ENCODE measurements around the gene TMEM219. TPM values are rescaled to one million over a fixed set of nuclear protein-coding genes. Genes with fewer than 3 reads are reported as not detected.

The TMEM219 gene
- total RNA-seq, 1 donor from 2014 or later: 151 TPM

GRCh38 chr16:29978564-29979270 lies 16.8 kb downstream of the TMEM219 start:
- DNase-seq (ENCODE audit: extremely low read depth, low read depth, low spot score): no peak

GRCh38 chr16:29982560-29983419 lies 20.9 kb downstream of the TMEM219 start:
- no peak for DNase-seq (ENCODE audit: extremely low read depth, low read depth, low spot score)

GRCh38 chr16:29983420-29984136 lies 21.7 kb downstream of the TMEM219 start:
- DNase-seq (ENCODE audit: extremely low read depth, low read depth, low spot score): no peak

- DNase-seq (ENCODE audit: extremely low read depth, low read depth, low spot score): no peak
Measured at GRCh38 chr16:29984137-29984763, 22.4 kb downstream of the TMEM219 start.

GRCh38 chr16:29984764-29985147 lies 22.9 kb downstream of the TMEM219 start:
- DNase-seq (ENCODE audit: extremely low read depth, low read depth, low spot score): no peak

GRCh38 chr16:29985271-29985811 lies 23.5 kb downstream of the TMEM219 start:
- no peak for DNase-seq (ENCODE audit: extremely low read depth, low read depth, low spot score)

DNA sequence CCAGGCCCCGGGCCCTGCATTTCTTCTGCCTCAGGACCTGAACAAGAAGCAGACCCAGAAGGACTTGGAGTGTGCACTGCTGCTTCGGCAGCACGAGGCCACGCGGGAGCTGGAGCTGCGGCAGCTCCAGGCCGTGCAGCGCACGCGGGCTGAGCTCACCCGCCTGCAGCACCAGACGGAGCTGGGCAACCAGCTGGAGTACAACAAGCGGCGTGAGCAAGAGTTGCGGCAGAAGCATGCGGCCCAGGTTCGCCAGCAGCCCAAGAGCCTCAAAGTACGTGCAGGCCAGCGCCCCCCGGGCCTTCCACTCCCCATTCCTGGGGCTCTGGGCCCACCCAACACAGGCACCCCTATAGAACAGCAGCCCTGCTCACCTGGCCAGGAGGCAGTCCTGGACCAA lies 24.4 kb downstream of the TMEM219 start:
- DNase-seq (ENCODE audit: extremely low read depth, low read depth, low spot score): no peak

GRCh38 chr16:29986931-29987330 lies 25.1 kb downstream of the TMEM219 start:
- DNase-seq (ENCODE audit: extremely low read depth, low read depth, low spot score): no peak

GRCh38 chr16:29987371-29988085 lies 25.6 kb downstream of the TMEM219 start:
- no peak for DNase-seq (ENCODE audit: extremely low read depth, low read depth, low spot score)

DNA sequence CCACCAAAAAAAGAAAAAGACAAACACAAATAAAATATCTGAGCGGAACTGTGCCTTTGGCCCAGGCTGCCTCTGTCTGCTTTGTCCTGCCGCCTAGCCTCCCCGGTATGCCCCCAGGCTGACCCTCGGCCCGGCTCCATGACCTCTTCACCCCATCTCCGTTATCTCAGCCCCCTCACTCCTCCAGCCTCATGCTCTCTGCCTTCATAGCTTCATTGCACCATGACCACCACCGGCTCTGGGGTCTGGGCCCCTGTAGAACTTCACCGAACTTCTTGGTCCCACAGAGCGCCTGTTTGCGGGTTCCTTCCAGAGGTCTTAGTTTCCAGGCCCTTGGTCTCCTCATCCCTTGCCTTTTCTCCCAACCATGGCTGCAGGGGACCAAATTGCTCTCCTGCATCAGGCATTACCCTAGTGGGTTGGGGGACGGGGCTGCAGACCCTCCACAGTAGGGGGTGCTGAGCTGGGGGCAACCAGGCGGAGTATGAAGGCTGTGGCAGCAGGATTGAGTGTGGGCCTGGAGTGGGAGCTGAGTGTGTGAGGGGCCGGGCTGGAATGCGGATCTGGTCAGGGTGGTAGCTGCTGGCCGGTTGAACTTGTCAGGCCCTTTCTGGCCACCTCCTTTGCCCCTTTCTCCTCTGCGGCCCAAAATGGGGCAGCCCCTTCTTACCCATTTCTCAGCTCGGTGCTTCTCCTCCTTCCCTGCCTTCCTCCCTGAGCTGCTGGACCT lies 26.6 kb downstream of the TMEM219 start:
- no peak for DNase-seq (ENCODE audit: extremely low read depth, low read depth, low spot score)

GRCh38 chr16:29989111-29989858 lies 27.4 kb downstream of the TMEM219 start:
- DNase-seq (ENCODE audit: extremely low read depth, low read depth, low spot score): no peak

DNA sequence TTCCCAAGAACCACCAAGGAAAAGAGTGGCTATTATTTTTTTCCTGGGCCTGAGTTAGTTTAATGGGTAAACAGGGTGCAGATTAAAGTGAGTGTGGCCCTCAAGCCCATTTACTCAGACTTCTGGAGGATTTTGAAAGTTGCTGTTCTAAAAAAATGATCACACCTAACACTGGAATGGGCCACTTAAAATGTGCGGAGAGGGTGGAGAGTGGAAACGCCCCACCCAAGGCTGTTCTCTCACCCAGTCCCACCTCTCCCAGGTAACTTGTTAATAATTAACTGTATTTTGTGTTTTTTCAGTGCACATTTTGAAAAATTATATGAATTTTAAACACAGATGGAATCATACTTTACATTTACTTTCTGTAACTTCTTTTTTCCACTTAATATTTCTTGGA lies 28.2 kb downstream of the TMEM219 start:
- no peak for DNase-seq (ENCODE audit: extremely low read depth, low read depth, low spot score)

DNA sequence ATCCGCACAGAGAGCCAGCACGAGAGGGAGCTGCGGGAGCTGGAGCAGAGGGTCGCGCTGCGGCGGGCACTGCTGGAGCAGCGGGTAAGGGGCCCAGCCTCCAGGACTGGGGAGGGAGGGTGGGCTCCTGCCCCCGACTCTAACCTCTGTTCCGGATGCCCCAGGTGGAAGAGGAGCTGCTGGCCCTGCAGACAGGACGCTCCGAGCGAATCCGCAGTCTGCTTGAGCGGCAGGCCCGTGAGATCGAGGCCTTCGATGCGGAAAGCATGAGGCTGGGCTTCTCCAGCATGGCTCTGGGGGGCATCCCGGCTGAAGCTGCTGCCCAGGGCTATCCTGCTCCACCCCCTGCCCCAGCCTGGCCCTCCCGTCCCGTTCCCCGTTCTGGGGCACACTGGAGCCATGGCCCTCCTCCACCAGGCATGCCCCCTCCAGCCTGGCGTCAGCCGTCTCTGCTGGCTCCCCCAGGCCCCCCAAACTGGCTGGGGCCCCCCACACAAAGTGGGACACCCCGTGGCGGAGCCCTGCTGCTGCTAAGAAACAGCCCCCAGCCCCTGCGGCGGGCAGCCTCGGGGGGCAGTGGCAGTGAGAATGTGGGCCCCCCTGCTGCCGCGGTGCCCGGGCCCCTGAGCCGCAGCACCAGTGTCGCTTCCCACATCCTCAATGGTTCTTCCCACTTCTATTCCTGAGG lies 29.1 kb downstream of the TMEM219 start:
- DNase-seq (ENCODE audit: extremely low read depth, low read depth, low spot score): no peak

GRCh38 chr16:29991571-29991904 lies 29.7 kb downstream of the TMEM219 start:
- no peak for DNase-seq (ENCODE audit: extremely low read depth, low read depth, low spot score)

GRCh38 chr16:29992344-29992967 lies 30.6 kb downstream of the TMEM219 start:
- DNase-seq (ENCODE audit: extremely low read depth, low read depth, low spot score): no peak

GRCh38 chr16:29993191-29993902 lies 31.5 kb downstream of the TMEM219 start:
- no peak for DNase-seq (ENCODE audit: extremely low read depth, low read depth, low spot score)

DNA sequence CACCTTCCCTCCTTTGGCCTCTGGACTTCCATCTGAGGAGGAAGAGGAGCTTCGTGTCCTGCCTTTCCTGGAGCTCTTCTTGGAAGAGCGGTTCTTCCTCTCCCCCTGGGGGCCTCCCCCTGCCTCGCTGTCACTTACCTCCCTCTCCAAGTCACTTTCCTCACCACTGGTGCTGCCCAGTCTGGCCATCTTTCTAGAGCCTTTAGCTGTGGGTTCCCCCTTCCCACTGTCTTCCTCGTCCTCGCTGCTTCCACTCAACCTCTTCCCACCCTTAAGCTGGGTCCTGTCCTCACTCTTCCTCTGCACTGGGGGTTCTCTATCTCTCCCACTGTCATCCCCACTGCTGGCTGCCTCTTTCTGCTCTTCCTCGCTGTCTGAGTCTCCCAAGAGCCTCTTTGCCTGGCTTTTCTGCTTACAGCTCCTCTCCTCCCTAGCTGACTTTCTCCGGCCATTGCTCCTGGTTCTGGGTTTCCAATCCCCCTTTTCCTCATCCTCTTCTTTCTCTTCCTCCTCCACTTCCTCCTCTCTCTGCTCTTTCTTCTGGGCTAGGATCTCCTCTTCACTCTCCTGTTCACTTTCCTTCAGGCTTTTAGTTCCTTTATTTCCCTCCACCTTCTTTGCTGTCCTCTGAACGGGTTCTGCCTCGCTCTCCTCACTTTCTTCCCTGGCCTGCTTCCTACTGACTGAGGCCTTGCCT lies 32.2 kb downstream of the TMEM219 start:
- DNase-seq (ENCODE audit: extremely low read depth, low read depth, low spot score): no peak
